ENCODE measurements around the gene PHF2.

PHF2 gene

GRCh38 chr9:93679536-93680442 is 103.4 kb downstream of the PHF2 start:
- H3K27ac ChIP-seq (ENCODE audit: extremely low read depth, low read depth, low read length), result no peak overlapping the region
- no peaks in the 10 kb centered on the region for H3K4me1 ChIP-seq (ENCODE audit: control insufficient read depth, insufficient read depth, low read length)
- H3K9me3 ChIP-seq (ENCODE audit: control insufficient read depth, insufficient read depth, low read depth, low read length), result no peaks in the 10 kb centered on the region
- no peak overlapping the region for H3K4me3 ChIP-seq (ENCODE audit: low read depth, low read length)
- TF ChIP-seq ZNF354C (tag by site-specific recombination; IDR thresholded peaks at IDR 0.05; ENCODE audit: borderline replicate concordance, low read depth) (no peak), SCRT1 (tag by site-specific recombination; IDR thresholded peaks at IDR 0.05; ENCODE audit: borderline replicate concordance) (no peak), ZNF747 (tag by site-specific recombination; IDR thresholded peaks at IDR 0.05) (no peak), KLF17 (tag by site-specific recombination; IDR thresholded peaks at IDR 0.05) (no peak), GLIS2 (tag by site-specific recombination; IDR thresholded peaks at IDR 0.05) (no peak), ZNF670 (tag by site-specific recombination; IDR thresholded peaks at IDR 0.05; ENCODE audit: low read depth) (no peak), ZNF785 (tag by site-specific recombination; IDR thresholded peaks at IDR 0.05) (no peak), ZNF266 (tag by site-specific recombination; IDR thresholded peaks at IDR 0.05; ENCODE audit: low read depth) (no peak), ZNF624 (tag by site-specific recombination; IDR thresholded peaks at IDR 0.05) (no peak), ZNF341 (tag by site-specific recombination; IDR thresholded peaks at IDR 0.05; ENCODE audit: low read depth) (no peak), YY2 (tag by site-specific recombination; IDR thresholded peaks at IDR 0.05) (no peak), ZNF248 (tag by site-specific recombination; IDR thresholded peaks at IDR 0.05) (no peak), SALL2 (tag by site-specific recombination; IDR thresholded peaks at IDR 0.05; ENCODE audit: borderline replicate concordance) (no peak), ZNF24 (tag by site-specific recombination; IDR thresholded peaks at IDR 0.05) (no peak), ZFHX2 (tag by site-specific recombination; conservative IDR thresholded peaks at IDR 0.05) (no peak), ZNF214 (tag by site-specific recombination; IDR thresholded peaks at IDR 0.05; ENCODE audit: borderline replicate concordance) (no peak), ZNF404 (tag by site-specific recombination; IDR thresholded peaks at IDR 0.05) (no peak), ZNF521 (tag by site-specific recombination; IDR thresholded peaks at IDR 0.05) (no peak), ZNF2 (tag by site-specific recombination; IDR thresholded peaks at IDR 0.05) (no peak), ZBTB1 (tag by site-specific recombination; IDR thresholded peaks at IDR 0.05) (no peak)
- ChIA-PET CTCF (interaction anchor here (1.0 to 6.4 kb wide), 4 partner anchors 16 to 324 kb away, joined by 3 to 96 read pairs (median 40); no protein-coding TSS in a partner anchor), POLR2A (interaction anchor here (0.5 kb wide), 1 partner anchor 693 kb away, joined by 5 read pairs; no protein-coding TSS in a partner anchor)
- peaks cover 0 to 27% of the 10 kb centered on the region in 2 experiments; a peak in 1 of 3 replicates for H3K36me3 ChIP-seq (ENCODE audit: control insufficient read depth in 2 of 2, insufficient read depth in 1 of 2, low read length in 2 of 2)

GRCh38 chr9:93680443-93681268 is 104.3 kb downstream of the PHF2 start:
- H3K36me3 ChIP-seq (ENCODE audit: control insufficient read depth in 2 of 2, insufficient read depth in 1 of 2, low read length in 2 of 2), result peaks cover 0 to 21% of the 10 kb centered on the region in 2 experiments; a peak in 1 of 3 replicates
- H3K4me3 ChIP-seq (ENCODE audit: low read depth, low read length), result no peak overlapping the region
- TF ChIP-seq GLI2 (tag by site-specific recombination; IDR thresholded peaks at IDR 0.05; ENCODE audit: borderline replicate concordance, low read depth) (no peak), ZIC2 (tag by site-specific recombination; IDR thresholded peaks at IDR 0.05) (peak; percentile 61), ZNF776 (tag by site-specific recombination; IDR thresholded peaks at IDR 0.05; ENCODE audit: borderline replicate concordance) (no peak)
- H3K4me1 ChIP-seq (ENCODE audit: control insufficient read depth, insufficient read depth, low read length), result no peaks in the 10 kb centered on the region
- H3K9me3 ChIP-seq (ENCODE audit: control insufficient read depth, insufficient read depth, low read depth, low read length), result no peaks in the 10 kb centered on the region
- CTCF ChIA-PET, result interaction anchor here (0.5 to 6.4 kb wide), 8 partner anchors 15 to 672 kb away, joined by 3 to 96 read pairs (median 4); no protein-coding TSS in a partner anchor
- no peak overlapping the region for H3K27ac ChIP-seq (ENCODE audit: extremely low read depth, low read depth, low read length)
- POLR2A ChIA-PET, result no interaction called here

Measured in HEK293 (cell line).